ENCODE results near the gene NMNAT2. TPM values are rescaled to one million over a fixed set of nuclear protein-coding genes. Genes with fewer than 3 reads are reported as not detected.
A peak's percentile ranks its signal among the peaks of the same experiment; 100 is the strongest.

NMNAT2 gene
- total and polyA plus RNA-seq, 2 experiments from 2014 or later = 2.4 to 4.2 TPM

- H3K4me1 ChIP-seq (ENCODE audit: insufficient read depth) = peaks cover 13% of the 10 kb centered on the region
- no peaks in the 10 kb centered on the region for H3K27me3 ChIP-seq (replicated peaks; ENCODE audit: insufficient read depth)
- no peak overlapping the region for H2AFZ ChIP-seq
- no peaks in the 10 kb centered on the region for H3K9me3 ChIP-seq (ENCODE audit: low read depth)
- H3K27ac ChIP-seq = no peak overlapping the region
- no peaks in the 10 kb centered on the region for H4K20me1 ChIP-seq (ENCODE audit: insufficient read depth)
- H3K4me2 ChIP-seq (ENCODE audit: unreplicated experiment) = no peak overlapping the region
- in situ Hi-C loops (cut with MboI) = no loop called here
- DNase-seq = no peak
- H3K9ac ChIP-seq = no peak overlapping the region
- no peaks in the 10 kb centered on the region for H3K79me2 ChIP-seq (ENCODE audit: insufficient read depth)
- TF ChIP-seq EZH2phosphoT487 (IDR thresholded peaks at IDR 0.05; ENCODE audit: insufficient read depth, low read depth) = no peak
- no peak for TF ChIP-seq EZH2 (IDR thresholded peaks at IDR 0.05; ENCODE audit: insufficient read depth, poor library complexity, severe bottlenecking)
- H3F3A ChIP-seq (ENCODE audit: insufficient read depth) = 0 out of 2 replicates have a peak, but pooled peaks cover 3% of the 10 kb centered on the region
- no peak overlapping the region for H3K4me3 ChIP-seq
- H3K9me2 ChIP-seq (ENCODE audit: insufficient read depth) = no peaks in the 10 kb centered on the region
- 97 to 100% methylated on average over 1 of the region's 1 CpG for WGBS, 2 experiments (ENCODE audit: low coverage in 1 of 2, low lambda C conversion rate in 2 of 2, missing lambda C conversion rate in 2 of 2)
- no peaks in the 10 kb centered on the region for H3K36me3 ChIP-seq (ENCODE audit: low read depth)
These were observed 124.3 kb downstream of the NMNAT2 start for GRCh38 chr1:183293876-183294275.

DNA sequence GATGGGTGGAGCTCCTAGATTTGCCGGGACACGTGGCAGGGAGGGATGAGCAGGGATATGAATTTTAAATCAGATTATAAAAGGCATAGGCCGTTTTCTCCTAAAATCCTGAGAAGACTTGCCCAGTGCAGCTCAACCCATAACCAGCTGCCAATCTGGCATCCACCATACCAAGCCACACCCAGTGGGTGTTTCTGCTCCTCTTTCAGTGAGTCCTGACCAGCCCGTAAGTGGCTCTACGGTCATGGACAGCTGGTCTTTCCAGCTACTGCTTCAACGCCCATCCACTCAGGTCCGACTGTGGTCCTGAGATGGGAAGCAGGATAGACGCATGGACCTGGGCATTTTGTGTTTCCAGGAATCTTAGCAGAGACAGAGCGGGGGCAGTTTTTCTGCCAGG is 124.9 kb downstream of the NMNAT2 start:
- Histone ChIP-seq H4K20me1 (ENCODE audit: insufficient read depth) (no peaks in the 10 kb centered on the region), H3K4me3 (no peak overlapping the region), H2AFZ (no peak overlapping the region), H3K27me3 (replicated peaks; ENCODE audit: insufficient read depth) (no peaks in the 10 kb centered on the region), H3F3A (ENCODE audit: insufficient read depth) (0 out of 2 replicates have a peak, but pooled peaks cover 3% of the 10 kb centered on the region), H3K27ac (no peak overlapping the region), H3K9ac (no peak overlapping the region), H3K79me2 (ENCODE audit: insufficient read depth) (no peaks in the 10 kb centered on the region), H3K4me1 (ENCODE audit: insufficient read depth) (peaks cover 13% of the 10 kb centered on the region), H3K4me2 (ENCODE audit: unreplicated experiment) (no peak overlapping the region), H3K36me3 (ENCODE audit: low read depth) (no peaks in the 10 kb centered on the region), H3K9me3 (ENCODE audit: low read depth) (no peaks in the 10 kb centered on the region), H3K9me2 (ENCODE audit: insufficient read depth) (no peaks in the 10 kb centered on the region)
- 66 to 70% methylated on average over 9 of the region's 9 CpGs for WGBS, 2 experiments (ENCODE audit: low coverage in 1 of 2, low lambda C conversion rate in 2 of 2, missing lambda C conversion rate in 2 of 2)
- in situ Hi-C loops (cut with MboI) = no loop called here
- no peak for DNase-seq
- no peak for TF ChIP-seq EZH2 (IDR thresholded peaks at IDR 0.05; ENCODE audit: insufficient read depth, poor library complexity, severe bottlenecking)
- TF ChIP-seq EZH2phosphoT487 (IDR thresholded peaks at IDR 0.05; ENCODE audit: insufficient read depth, low read depth) = no peak

GRCh38 chr1:183291802-183292514 is 126.2 kb downstream of the NMNAT2 start:
- 51 to 55% methylated on average over 11 of the region's 11 CpGs for WGBS, 2 experiments (ENCODE audit: low coverage in 1 of 2, low lambda C conversion rate in 2 of 2, missing lambda C conversion rate in 2 of 2)
- DNase-seq = peak; percentile 83
- no peaks in the 10 kb centered on the region for H3K9me2 ChIP-seq (ENCODE audit: insufficient read depth)
- H3F3A ChIP-seq (ENCODE audit: insufficient read depth) = 0 out of 2 replicates have a peak, but pooled peaks cover 3% of the 10 kb centered on the region
- peak overlapping the region; percentile 50; the same call in 1 of the 2 replicates for H2AFZ ChIP-seq
- TF ChIP-seq EZH2phosphoT487 (IDR thresholded peaks at IDR 0.05; ENCODE audit: insufficient read depth, low read depth) (no peak), EZH2 (IDR thresholded peaks at IDR 0.05; ENCODE audit: insufficient read depth, poor library complexity, severe bottlenecking) (no peak)
- H3K27ac ChIP-seq = peak overlapping the region; percentile 60
- no peaks in the 10 kb centered on the region for H3K36me3 ChIP-seq (ENCODE audit: low read depth)
- in situ Hi-C loops (cut with MboI) = no loop called here
- H3K4me2 ChIP-seq (ENCODE audit: unreplicated experiment) = peak overlapping the region; percentile 27
- peak overlapping the region; percentile 28; the same call in 1 of the 2 replicates for H3K9ac ChIP-seq
- H3K27me3 ChIP-seq (replicated peaks; ENCODE audit: insufficient read depth) = no peaks in the 10 kb centered on the region
- H3K4me3 ChIP-seq = no peak overlapping the region
- H3K79me2 ChIP-seq (ENCODE audit: insufficient read depth) = no peaks in the 10 kb centered on the region
- no peaks in the 10 kb centered on the region for H4K20me1 ChIP-seq (ENCODE audit: insufficient read depth)
- H3K4me1 ChIP-seq (ENCODE audit: insufficient read depth) = peaks cover 13% of the 10 kb centered on the region
- no peaks in the 10 kb centered on the region for H3K9me3 ChIP-seq (ENCODE audit: low read depth)

- H3K27me3 ChIP-seq (replicated peaks; ENCODE audit: insufficient read depth) = no peaks in the 10 kb centered on the region
- peaks cover 13% of the 10 kb centered on the region for H3K4me1 ChIP-seq (ENCODE audit: insufficient read depth)
- no peak for DNase-seq
- 0 out of 2 replicates have a peak, but pooled peaks cover 3% of the 10 kb centered on the region for H3F3A ChIP-seq (ENCODE audit: insufficient read depth)
- H4K20me1 ChIP-seq (ENCODE audit: insufficient read depth) = no peaks in the 10 kb centered on the region
- H3K9me3 ChIP-seq (ENCODE audit: low read depth) = no peaks in the 10 kb centered on the region
- in situ Hi-C loops (cut with MboI) = no loop called here
- H3K4me3 ChIP-seq = no peak overlapping the region
- peak overlapping the region; percentile 27 for H3K4me2 ChIP-seq (ENCODE audit: unreplicated experiment)
- H3K36me3 ChIP-seq (ENCODE audit: low read depth) = no peaks in the 10 kb centered on the region
- H3K9me2 ChIP-seq (ENCODE audit: insufficient read depth) = no peaks in the 10 kb centered on the region
- H2AFZ ChIP-seq = 0 out of 2 replicates have a peak overlapping the region, but pooled peaks have one; percentile 50
- peak overlapping the region; percentile 28; the same call in 1 of the 2 replicates for H3K9ac ChIP-seq
- no peaks in the 10 kb centered on the region for H3K79me2 ChIP-seq (ENCODE audit: insufficient read depth)
- no peak for TF ChIP-seq EZH2phosphoT487 (IDR thresholded peaks at IDR 0.05; ENCODE audit: insufficient read depth, low read depth)
- no peak for TF ChIP-seq EZH2 (IDR thresholded peaks at IDR 0.05; ENCODE audit: insufficient read depth, poor library complexity, severe bottlenecking)
- peak overlapping the region; percentile 60 for H3K27ac ChIP-seq
- 97 to 98% methylated on average over 5 of the region's 5 CpGs for WGBS, 2 experiments (ENCODE audit: low coverage in 1 of 2, low lambda C conversion rate in 2 of 2, missing lambda C conversion rate in 2 of 2)
These were observed 126.9 kb downstream of the NMNAT2 start for GRCh38 chr1:183291216-183291762.

All from GM23248 (cell line).